Psoas muscle (tissue), 8 donors: ENCODE measurements around the gene PTPN3. TPM values are rescaled to one million over a fixed set of nuclear protein-coding genes. Genes with fewer than 3 reads are reported as not detected.

Experiments
- ATAC-seq, 4 donors: fragments of 200-7000 bp; cut with Tn5 transposase; one replicate each; pipeline ENCODE4 v1.9.1; 2020; ENCODE audit warnings: moderate library complexity in 3 of 4, mild to moderate bottlenecking in 2 of 4
- DNase-seq, 2 donors: peaks; one replicate each; pipeline ENCODE4 v3.0.0-alpha.2; 2020
- H3K27ac ChIP-seq: fragments of 200-600 bp; one replicate; pipeline ENCODE4 v1.8.0; 2022
- H3K27me3 ChIP-seq, 3 donors: fragments of 200-600 bp in 1 of 3; one replicate each; pipeline versions ENCODE4 v1.6.1 to v1.8.0; 2013 to 2022; ENCODE audit warnings: low read length in 2 of 3, mild to moderate bottlenecking in 2 of 3, moderate library complexity in 1 of 3; ENCODE audit not compliant: insufficient read depth in 3 of 3
- H3K36me3 ChIP-seq, 2 donors: fragments of 200-600 bp in 1 of 2; one replicate each; pipeline versions ENCODE4 v1.6.1 to v1.8.0; 2013 to 2022; ENCODE audit warnings: low read depth in 1 of 2, mild to moderate bottlenecking in 1 of 2, moderate library complexity in 1 of 2; ENCODE audit not compliant: insufficient read depth in 1 of 2
- H3K4me1 ChIP-seq: fragments of 200-600 bp; one replicate; pipeline ENCODE4 v1.8.0; 2022
- H3K4me3 ChIP-seq: fragments of 200-600 bp; one replicate; pipeline ENCODE4 v1.8.0; 2022; ENCODE audit warnings: mild to moderate bottlenecking
- H3K9me3 ChIP-seq: fragments of 200-600 bp; one replicate; pipeline ENCODE4 v1.8.0; 2022
- WGBS, 3 donors: extraction: QIAGEN DNeasy Blood & Tissue Kit; methylation state at CpG; one replicate each; pipeline versions ENCODE4 v1.1.6 to v1.1.7; 2013; 5-methylcytosine and 5-hydroxymethylcytosine counted together
- intact Hi-C, 2 donors: fragments of 100-400 bp; cut with DNase I; formaldehyde crosslinking; loops; one replicate each; pipeline versions ENCODE4 v1.11.0 to v1.14.2; 2022
- polyA plus RNA-seq, 3 donors: library from polyadenylated mRNA; stranded (reverse); fragments of 200-250 nt; gene quantifications; one replicate each; pipeline ENCODE4 v1.2.3, GENCODE V29; 2013
- total RNA-seq, 4 donors: library from RNA; stranded (reverse); fragmentation: NEBNext Ultra II Directional in 2 of 4; extraction: Animal tissue kit (Norgen Biotek cat#: 25700) in 2 of 4; gene quantifications; one replicate each; pipeline versions ENCODE4 v1.2.1 to v1.2.4, GENCODE V29; 2021 to 2023
- TF ChIP-seq, protein P1 (sequence below): fragments of 200-600 bp; IDR thresholded peaks from one replicate; pipeline ENCODE4 v1.8.0; 2022; ENCODE audit warnings: antibody characterized with exemption
- donor health status: healthy with polysubstance abuse.
- donor health status: DM: no; HTN: no; CAD: no; lungs with moderate emphysema.
- donor health status: Bipolar disorder and iron deficiency.
- donor health status: healthy.
- donor health status: DM: yes; HTN: yes; CAD: no.
- donor health status: DM: no; HTN: no; CAD: no.
- donor health status: DM: no; HTN: no; CAD: no.
- donor health status: DM: yes; HTN: yes; CAD: no.

Gene PTPN3
- total and polyA plus RNA-seq, 7 donors: 8.8 to 130 (median 46.5) TPM

DNA sequence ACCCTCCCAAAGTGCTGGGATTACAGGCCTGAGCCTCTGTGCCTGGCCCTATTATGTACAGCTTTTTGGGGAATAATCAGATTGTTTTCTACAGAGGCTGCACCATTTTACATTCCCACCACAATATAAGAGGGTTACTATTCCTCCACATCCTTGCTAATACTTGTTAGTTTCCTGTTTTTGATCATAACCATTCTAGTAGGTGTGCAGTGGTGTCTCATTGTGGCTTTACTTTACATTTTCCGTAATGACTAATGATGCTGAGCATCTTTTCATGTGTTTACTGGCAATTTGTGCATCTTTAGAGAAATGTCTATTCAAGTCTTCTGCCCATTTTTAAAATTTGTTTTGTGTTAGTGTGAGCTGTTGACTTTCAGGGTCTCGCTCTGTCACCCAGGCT lies 18.3 kb downstream of the PTPN3 start:
- Histone ChIP-seq H3K9me3 (no peaks in the 10 kb centered on the region), H3K4me3 (no peak overlapping the region), H3K4me1 (peaks cover 61% of the 10 kb centered on the region), H3K27me3 (no peaks in the 10 kb centered on the region), H3K27ac (peak overlapping the region; percentile 31), H3K36me3 (no peaks in the 10 kb centered on the region)
- TF ChIP-seq, protein P1, sequence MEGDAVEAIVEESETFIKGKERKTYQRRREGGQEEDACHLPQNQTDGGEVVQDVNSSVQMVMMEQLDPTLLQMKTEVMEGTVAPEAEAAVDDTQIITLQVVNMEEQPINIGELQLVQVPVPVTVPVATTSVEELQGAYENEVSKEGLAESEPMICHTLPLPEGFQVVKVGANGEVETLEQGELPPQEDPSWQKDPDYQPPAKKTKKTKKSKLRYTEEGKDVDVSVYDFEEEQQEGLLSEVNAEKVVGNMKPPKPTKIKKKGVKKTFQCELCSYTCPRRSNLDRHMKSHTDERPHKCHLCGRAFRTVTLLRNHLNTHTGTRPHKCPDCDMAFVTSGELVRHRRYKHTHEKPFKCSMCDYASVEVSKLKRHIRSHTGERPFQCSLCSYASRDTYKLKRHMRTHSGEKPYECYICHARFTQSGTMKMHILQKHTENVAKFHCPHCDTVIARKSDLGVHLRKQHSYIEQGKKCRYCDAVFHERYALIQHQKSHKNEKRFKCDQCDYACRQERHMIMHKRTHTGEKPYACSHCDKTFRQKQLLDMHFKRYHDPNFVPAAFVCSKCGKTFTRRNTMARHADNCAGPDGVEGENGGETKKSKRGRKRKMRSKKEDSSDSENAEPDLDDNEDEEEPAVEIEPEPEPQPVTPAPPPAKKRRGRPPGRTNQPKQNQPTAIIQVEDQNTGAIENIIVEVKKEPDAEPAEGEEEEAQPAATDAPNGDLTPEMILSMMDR: no peak
- WGBS, 3 donors: 94 to 99% (median 95%) methylated on average over 2 of the region's 2 CpGs
- ATAC-seq (no peak), DNase-seq (no peak)
- intact Hi-C loops: no loop called here

DNA sequence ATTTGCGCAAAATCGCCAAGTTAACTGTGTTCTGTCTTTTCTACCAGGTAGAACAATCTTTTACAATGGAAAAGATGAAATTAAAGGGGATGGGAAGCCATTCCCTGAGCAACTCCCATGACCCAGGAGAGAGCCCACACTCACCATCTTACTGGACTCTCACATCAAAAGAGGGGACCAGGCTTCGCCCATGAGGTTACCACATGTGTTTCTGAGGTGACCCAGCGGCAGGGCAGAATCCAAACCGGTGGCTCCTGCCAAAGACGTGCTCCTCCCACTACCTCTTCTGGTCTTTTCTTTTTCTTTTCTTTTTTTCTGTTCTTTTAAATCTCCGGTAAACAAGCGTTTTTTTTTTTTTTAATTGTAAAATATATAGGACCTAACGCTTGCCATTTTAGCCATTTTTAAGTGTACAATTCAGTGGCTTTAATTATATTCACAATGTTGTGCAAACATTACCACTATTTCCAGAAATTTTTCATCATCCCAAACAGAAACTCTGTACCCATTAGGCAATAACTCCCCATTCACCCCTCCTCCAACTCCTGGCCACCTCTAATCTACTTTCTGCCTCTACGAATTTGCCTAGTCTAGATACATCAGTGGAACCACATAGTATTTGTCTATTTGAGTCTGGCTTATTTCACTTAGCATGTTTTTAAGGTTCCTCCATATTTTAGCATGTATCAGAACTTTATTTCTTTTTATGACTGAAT lies 19.3 kb downstream of the PTPN3 start:
- ATAC-seq (no peak), DNase-seq (no peak)
- no peaks in the 10 kb centered on the region for H3K27me3 ChIP-seq
- H3K4me1 ChIP-seq: peaks cover 65% of the 10 kb centered on the region
- no peaks in the 10 kb centered on the region for H3K36me3 ChIP-seq
- no peaks in the 10 kb centered on the region for H3K9me3 ChIP-seq
- peak overlapping the region; percentile 87 for H3K27ac ChIP-seq
- no peak overlapping the region for H3K4me3 ChIP-seq
- TF ChIP-seq, protein P1: no peak
- 82 to 93% (median 92%) methylated on average over 10 of the region's 10 CpGs for WGBS, 3 donors
- intact Hi-C loops: no loop called here

DNA sequence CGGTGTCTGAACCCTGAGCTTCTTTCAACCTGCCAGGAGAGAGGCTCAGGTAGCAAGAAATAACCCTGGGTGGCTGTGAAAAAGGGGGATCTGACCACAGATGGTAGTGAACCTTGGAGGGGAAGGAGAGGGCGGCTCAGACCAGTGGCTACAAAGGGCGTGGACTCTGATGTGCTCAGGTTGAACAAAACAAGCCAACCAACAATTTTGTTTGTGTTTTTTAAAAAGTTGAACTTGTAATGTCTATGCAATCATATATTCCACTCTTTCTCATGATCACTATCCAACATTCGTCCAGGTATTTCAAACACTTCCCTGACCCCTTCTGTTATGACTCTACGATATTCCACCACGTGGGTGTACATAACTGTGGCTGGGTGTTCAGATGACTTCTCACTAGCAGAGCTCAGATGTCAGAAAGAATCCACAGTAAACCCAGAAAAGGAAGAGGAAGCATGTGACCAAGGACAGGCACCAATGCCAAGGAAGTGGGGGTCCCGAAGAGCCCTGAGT lies 20.0 kb downstream of the PTPN3 start:
- TF ChIP-seq, protein P1: no peak
- intact Hi-C loops: no loop called here
- Histone ChIP-seq H3K9me3 (no peaks in the 10 kb centered on the region), H3K27me3 (no peaks in the 10 kb centered on the region), H3K4me3 (no peak overlapping the region), H3K4me1 (peaks cover 69% of the 10 kb centered on the region), H3K27ac (peak overlapping the region; percentile 87), H3K36me3 (no peaks in the 10 kb centered on the region)
- no peak for DNase-seq
- ATAC-seq: no peak
- WGBS, 3 donors: 58 to 73% (median 64%) methylated on average over 7 of the region's 7 CpGs

DNA sequence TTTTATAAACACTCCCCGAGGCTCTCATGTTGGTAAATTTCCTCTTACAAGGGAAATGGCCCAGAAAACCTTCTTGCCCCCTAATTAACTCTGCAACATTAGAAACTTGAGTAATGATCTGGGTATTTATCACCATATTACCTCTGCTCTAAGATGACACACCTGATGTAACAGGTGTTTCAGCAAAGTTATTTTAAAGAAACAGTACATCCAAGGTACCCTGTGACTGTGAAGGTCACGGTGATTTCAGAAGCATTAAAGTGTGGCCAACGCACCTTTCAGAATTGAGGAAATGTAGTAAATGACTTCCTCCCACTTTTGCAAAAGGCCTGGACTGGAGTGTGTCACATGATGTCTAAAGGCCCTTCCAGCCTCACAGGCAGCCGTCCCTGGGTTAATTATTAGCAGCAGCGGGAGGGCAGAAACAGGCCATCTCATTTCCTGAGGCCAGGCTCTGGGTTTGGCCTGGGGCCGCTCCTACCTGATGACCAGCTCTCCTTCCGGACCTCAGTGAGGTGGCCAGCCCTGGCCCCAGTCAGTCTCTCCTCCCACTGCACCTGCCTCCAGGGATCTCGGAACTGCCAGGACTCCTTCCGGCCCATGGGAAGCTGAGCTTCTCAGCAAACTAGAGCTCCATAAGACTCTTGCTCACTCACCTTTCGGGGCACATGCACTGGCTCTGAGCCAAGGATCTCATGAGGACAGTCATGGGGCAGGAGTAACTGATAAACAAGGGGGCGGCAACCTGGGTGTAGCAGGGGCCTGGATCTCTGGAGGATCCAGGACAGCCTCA lies 20.7 kb downstream of the PTPN3 start:
- Histone ChIP-seq H3K27ac (peak overlapping the region; percentile 87), H3K4me3 (no peak overlapping the region), H3K36me3 (no peaks in the 10 kb centered on the region), H3K27me3 (no peaks in the 10 kb centered on the region), H3K4me1 (peaks cover 68% of the 10 kb centered on the region), H3K9me3 (no peaks in the 10 kb centered on the region)
- peak; percentile 55 to 82 for DNase-seq
- ATAC-seq: peak; percentile 73 to 91 (median 85)
- intact Hi-C loops: no loop called here
- TF ChIP-seq, protein P1: no peak
- 34 to 35% (median 34%) methylated on average over 11 of the region's 11 CpGs for WGBS, 3 donors
